ENCODE measurements around the gene RBM47. TPM values are rescaled to one million over a fixed set of nuclear protein-coding genes. Genes with fewer than 3 reads are reported as not detected.

The RBM47 gene
- total and polyA plus RNA-seq, 2 of the 4 experiments (the other 2 are of a cell fraction) = 0.44 to 1.1 TPM

DNA sequence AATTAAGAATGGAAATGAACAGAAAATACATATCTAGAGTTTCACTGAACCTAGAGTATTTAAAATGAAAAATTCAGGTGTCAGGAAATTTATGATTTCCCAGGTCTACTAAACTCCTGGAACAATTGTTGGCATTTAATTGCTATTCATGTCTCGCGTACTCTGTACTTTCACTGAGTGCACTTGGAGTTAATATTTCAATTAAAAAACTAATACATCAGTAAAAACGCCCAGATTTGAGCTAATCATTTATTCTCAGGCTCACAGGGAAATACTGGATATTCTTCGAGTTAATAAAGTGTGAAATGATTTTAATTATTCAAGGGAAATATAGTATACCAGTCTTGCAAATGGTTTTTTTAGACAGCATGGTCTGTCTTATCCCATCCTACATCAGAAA is 168.6 kb downstream of the RBM47 start:
- H2BK20ac ChIP-seq (ENCODE audit: low read depth, low read length) = no peak overlapping the region
- H4K5ac ChIP-seq (ENCODE audit: low read depth, low read length) = no peak overlapping the region
- no peak overlapping the region for H4K8ac ChIP-seq (ENCODE audit: low read depth in 2 of 2, low read length in 2 of 2)
- no peak overlapping the region for H4K91ac ChIP-seq (ENCODE audit: insufficient read depth, low read depth, low read length)
- H2BK15ac ChIP-seq (ENCODE audit: low read depth, low read length) = no peak overlapping the region
- H3K4ac ChIP-seq (ENCODE audit: low read depth, low read length) = no peak overlapping the region
- WGBS, 2 experiments (ENCODE audit: extremely low coverage in 2 of 2, insufficient read length in 1 of 2) = no CpG with 5 or more reads among the region's 4 CpGs
- no peak overlapping the region for H3K4me3 ChIP-seq (ENCODE audit: insufficient read depth, low read depth, low read length)
- intact Hi-C loops (cut with micrococcal nuclease) (no loop called here), dilution Hi-C loops (cut with HindIII; ENCODE audit: low sequenced_read_pairs, unreplicated experiment) (no loop called here), in situ Hi-C loops (cut with MboI; ENCODE audit: low sequenced_read_pairs) (no loop called here)
- TF ChIP-seq CHD1 (IDR thresholded peaks at IDR 0.05; ENCODE audit: low read depth, low read length) = no peak
- no peak for TF ChIP-seq NFE2L2 (IDR thresholded peaks at IDR 0.05; ENCODE audit: low read depth, low read length)
- no peak for TF ChIP-seq CEBPB (IDR thresholded peaks at IDR 0.05; ENCODE audit: low read depth, low read length)
- TF ChIP-seq MXI1 (IDR thresholded peaks at IDR 0.05; ENCODE audit: borderline replicate concordance, low read depth, low read length) = no peak
- no peak for TF ChIP-seq FOS (IDR thresholded peaks at IDR 0.05; ENCODE audit: low read depth, low read length)
- TF ChIP-seq MAFK (IDR thresholded peaks at IDR 0.05; ENCODE audit: low read depth, low read length) = no peak
- no peak for TF ChIP-seq POLR2A (IDR thresholded peaks at IDR 0.05; ENCODE audit: low read depth, low read length)
- TF ChIP-seq, protein P1, sequence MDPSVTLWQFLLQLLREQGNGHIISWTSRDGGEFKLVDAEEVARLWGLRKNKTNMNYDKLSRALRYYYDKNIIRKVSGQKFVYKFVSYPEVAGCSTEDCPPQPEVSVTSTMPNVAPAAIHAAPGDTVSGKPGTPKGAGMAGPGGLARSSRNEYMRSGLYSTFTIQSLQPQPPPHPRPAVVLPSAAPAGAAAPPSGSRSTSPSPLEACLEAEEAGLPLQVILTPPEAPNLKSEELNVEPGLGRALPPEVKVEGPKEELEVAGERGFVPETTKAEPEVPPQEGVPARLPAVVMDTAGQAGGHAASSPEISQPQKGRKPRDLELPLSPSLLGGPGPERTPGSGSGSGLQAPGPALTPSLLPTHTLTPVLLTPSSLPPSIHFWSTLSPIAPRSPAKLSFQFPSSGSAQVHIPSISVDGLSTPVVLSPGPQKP (IDR thresholded peaks at IDR 0.05; ENCODE audit: borderline replicate concordance, low read depth, low read length) = no peak
- no peak for TF ChIP-seq RAD21 (IDR thresholded peaks at IDR 0.05; ENCODE audit: low read length)
- no peak for TF ChIP-seq BHLHE40 (IDR thresholded peaks at IDR 0.05; ENCODE audit: low read depth, low read length)
- TF ChIP-seq, protein P2, sequence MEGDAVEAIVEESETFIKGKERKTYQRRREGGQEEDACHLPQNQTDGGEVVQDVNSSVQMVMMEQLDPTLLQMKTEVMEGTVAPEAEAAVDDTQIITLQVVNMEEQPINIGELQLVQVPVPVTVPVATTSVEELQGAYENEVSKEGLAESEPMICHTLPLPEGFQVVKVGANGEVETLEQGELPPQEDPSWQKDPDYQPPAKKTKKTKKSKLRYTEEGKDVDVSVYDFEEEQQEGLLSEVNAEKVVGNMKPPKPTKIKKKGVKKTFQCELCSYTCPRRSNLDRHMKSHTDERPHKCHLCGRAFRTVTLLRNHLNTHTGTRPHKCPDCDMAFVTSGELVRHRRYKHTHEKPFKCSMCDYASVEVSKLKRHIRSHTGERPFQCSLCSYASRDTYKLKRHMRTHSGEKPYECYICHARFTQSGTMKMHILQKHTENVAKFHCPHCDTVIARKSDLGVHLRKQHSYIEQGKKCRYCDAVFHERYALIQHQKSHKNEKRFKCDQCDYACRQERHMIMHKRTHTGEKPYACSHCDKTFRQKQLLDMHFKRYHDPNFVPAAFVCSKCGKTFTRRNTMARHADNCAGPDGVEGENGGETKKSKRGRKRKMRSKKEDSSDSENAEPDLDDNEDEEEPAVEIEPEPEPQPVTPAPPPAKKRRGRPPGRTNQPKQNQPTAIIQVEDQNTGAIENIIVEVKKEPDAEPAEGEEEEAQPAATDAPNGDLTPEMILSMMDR (conservative IDR thresholded peaks at IDR 0.05; ENCODE audit: low read depth, low read length) = no peak
- TF ChIP-seq MAZ (IDR thresholded peaks at IDR 0.05; ENCODE audit: borderline replicate concordance, low read depth, low read length) = no peak
- H3K9me3 ChIP-seq (ENCODE audit: control insufficient read depth, insufficient read depth, low read length) = no peaks in the 10 kb centered on the region
- POLR2A ChIA-PET (ENCODE audit: unreplicated experiment) = no interaction called here
- DNase-seq (no peak), ATAC-seq (ENCODE audit: low read depth) (no peak)
- no peak overlapping the region for H2BK5ac ChIP-seq (ENCODE audit: low read depth, low read length, poor library complexity, severe bottlenecking)
- H3K27me3 ChIP-seq (ENCODE audit: control insufficient read depth, insufficient read depth, low read length) = no peaks in the 10 kb centered on the region
- no peak overlapping the region for H2AK5ac ChIP-seq (ENCODE audit: low read depth, low read length)
- no peaks in the 10 kb centered on the region for H3K36me3 ChIP-seq (ENCODE audit: control insufficient read depth, insufficient read depth, low read length)
- H4K20me1 ChIP-seq (ENCODE audit: insufficient read depth, low read length) = no peaks in the 10 kb centered on the region
- H3K18ac ChIP-seq (ENCODE audit: low read depth, low read length) = no peak overlapping the region
- no peak overlapping the region for H2AFZ ChIP-seq (replicated peaks; ENCODE audit: low read length, poor library complexity)
- H2BK120ac ChIP-seq (ENCODE audit: low read depth, low read length) = no peak overlapping the region
- no peak overlapping the region for H3K27ac ChIP-seq (ENCODE audit: insufficient read depth, low read length)
- no TSS peak for BruUV-seq (replicated peaks)
- H3K9me1 ChIP-seq (ENCODE audit: insufficient read depth, low read length) = 0 out of 2 replicates have a peak, but pooled peaks cover 3% of the 10 kb centered on the region
- CTCF ChIA-PET = no interaction called here
- no peak overlapping the region for H3K9ac ChIP-seq (ENCODE audit: low read depth, low read length)
- H3K56ac ChIP-seq (ENCODE audit: extremely low read depth, insufficient read depth, low read length) = no peak overlapping the region
- H3K4me2 ChIP-seq (ENCODE audit: low read depth, low read length) = no peak overlapping the region
- H2AK9ac ChIP-seq (replicated peaks; ENCODE audit: low read depth, low read length, poor library complexity) = no peak overlapping the region
- H3K23ac ChIP-seq (ENCODE audit: low read depth, low read length) = no peak overlapping the region
- no peak overlapping the region for H3K14ac ChIP-seq (replicated peaks; ENCODE audit: low read depth, low read length)
- H3K79me1 ChIP-seq (ENCODE audit: low read depth in 1 of 2, low read length in 2 of 2) = no peaks in the 10 kb centered on the region
- H3K4me1 ChIP-seq (ENCODE audit: control insufficient read depth, insufficient read depth, low read length) = no peaks in the 10 kb centered on the region
